ENCODE data around the gene CFAP61.

CFAP61 gene

GRCh38 chr20:20363799-20364592 lies 311.7 kb downstream of the CFAP61 start:
- no peak overlapping the region for H3K27ac ChIP-seq
- no peak for TF ChIP-seq ZFX (IDR thresholded peaks at IDR 0.05)
- TF ChIP-seq CTCF (conservative IDR thresholded peaks at IDR 0.05): no peak

DNA sequence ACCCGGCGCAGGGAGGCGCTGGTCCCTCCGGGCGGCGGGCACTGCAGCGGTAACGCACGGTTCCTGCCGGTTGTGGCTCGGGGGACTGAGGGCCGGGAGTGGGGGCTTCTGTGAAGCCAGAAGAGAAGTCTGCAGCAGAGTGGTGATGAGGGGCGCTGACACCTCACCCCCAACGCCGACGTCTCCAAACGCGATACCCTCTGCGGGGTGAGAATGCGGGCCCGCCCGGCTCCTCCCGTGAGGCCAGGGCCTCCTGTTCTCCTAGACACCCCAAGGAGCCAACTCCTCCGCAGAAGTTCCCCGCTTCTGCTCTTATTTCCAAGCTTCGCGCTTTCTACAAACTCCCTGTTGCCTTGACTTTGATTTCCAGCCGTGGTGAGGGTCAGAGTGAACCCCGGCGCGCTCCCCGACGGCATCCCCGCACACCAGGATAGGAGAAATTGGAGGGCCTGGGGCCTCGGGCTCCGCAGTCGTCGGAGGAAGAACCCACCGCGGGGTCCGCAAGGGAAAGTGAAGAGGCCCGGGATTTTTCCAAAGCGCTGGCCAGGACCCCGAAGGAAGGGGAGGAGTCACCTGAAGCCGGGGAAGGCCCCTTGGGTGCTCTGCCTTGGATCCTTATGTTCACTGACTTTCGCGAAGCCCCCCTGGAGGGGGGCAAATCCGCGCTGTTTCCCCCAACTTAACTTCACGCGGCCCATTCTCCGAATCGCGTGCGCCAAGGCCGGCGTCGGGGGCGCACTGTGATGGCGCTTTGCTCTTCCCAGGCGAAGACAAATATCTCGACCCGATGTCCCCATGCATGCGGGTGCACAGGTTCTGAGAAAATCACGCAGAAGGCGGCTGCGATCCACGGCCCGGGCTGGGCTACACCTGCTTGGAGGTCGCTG lies 312.5 kb downstream of the CFAP61 start:
- H3K27ac ChIP-seq: no peak overlapping the region
- TF ChIP-seq ZFX (IDR thresholded peaks at IDR 0.05) (no peak), CTCF (conservative IDR thresholded peaks at IDR 0.05) (no peak)

GRCh38 chr20:20365480-20366161 lies 313.3 kb downstream of the CFAP61 start:
- H3K27ac ChIP-seq: no peak overlapping the region
- TF ChIP-seq ZFX (IDR thresholded peaks at IDR 0.05): no peak
- TF ChIP-seq CTCF (conservative IDR thresholded peaks at IDR 0.05): no peak

DNA sequence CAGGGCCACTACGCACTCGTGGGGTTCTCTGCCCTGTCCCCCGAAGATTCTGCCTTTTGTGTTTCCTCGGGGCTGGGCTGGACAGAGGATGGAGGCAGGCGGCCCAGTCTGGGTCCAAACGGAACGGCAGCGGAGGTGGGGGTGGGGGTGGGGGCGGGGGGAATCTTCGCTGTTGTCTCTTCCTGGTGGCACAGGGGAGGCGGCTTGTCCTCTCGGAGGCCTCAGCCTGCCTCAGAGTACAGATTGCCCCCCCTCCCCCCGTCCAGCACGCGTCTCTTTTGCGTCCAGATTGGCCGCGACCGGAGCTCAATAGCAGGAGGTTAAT lies 314.2 kb downstream of the CFAP61 start:
- no peak for TF ChIP-seq ZFX (IDR thresholded peaks at IDR 0.05)
- TF ChIP-seq CTCF (conservative IDR thresholded peaks at IDR 0.05): no peak
- no peak overlapping the region for H3K27ac ChIP-seq

GRCh38 chr20:20366876-20367574 lies 314.7 kb downstream of the CFAP61 start:
- no peak for TF ChIP-seq ZFX (IDR thresholded peaks at IDR 0.05)
- no peak for TF ChIP-seq CTCF (conservative IDR thresholded peaks at IDR 0.05)
- no peak overlapping the region for H3K27ac ChIP-seq

- no peak within 1 kb of the TSS for H3K27ac ChIP-seq
- TF ChIP-seq ZFX (IDR thresholded peaks at IDR 0.05) (no peak), CTCF (conservative IDR thresholded peaks at IDR 0.05) (no peak)
Measured at GRCh38 chr20:20367575-20368417, 315.5 kb downstream of the CFAP61 start, which contains the start of gene INSM1. Gene INSM1 (plus strand): TSS chr20:20368104. CDS start chr20:20368268, 164 bp downstream.

Data from C4-2B (cell line).